ENCODE results near the gene PVRIG.
"Not testable (repeated sequence)": the region's sequence is repeated elsewhere in the genome, so short reads cannot be mapped to it uniquely, and the experiment has no call there.

DNA sequence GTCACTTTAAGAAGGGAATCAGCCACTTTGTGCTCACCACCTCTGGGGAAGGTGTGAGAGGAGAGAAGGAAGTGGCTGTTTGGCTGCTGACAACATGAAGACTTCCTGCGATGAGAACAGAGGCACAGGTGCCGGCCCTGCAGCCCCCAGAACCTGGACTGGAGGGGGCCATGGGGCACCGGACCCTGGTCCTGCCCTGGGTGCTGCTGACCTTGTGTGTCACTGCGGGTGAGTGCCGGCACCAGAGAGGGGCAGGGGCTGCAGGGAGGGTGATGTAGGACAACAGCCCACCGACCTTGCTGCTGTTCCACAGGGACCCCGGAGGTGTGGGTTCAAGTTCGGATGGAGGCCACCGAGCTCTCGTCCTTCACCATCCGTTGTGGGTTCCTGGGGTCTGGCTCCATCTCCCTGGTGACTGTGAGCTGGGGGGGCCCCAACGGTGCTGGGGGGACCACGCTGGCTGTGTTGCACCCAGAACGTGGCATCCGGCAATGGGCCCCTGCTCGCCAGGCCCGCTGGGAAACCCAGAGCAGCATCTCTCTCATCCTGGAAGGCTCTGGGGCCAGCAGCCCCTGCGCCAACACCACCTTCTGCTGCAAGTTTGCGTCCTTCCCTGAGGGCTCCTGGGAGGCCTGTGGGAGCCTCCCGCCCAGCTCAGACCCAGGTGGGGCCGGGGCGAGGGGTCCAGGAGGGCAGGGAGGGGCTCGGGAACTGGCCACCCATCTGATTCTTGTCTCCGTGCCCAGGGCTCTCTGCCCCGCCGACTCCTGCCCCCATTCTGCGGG is at the start of gene PVRIG:
- not testable (repeated sequence) for TF ChIP-seq POLR2A, POLR2AphosphoS5, SPI1, TAF1 (IDR thresholded peaks at IDR 0.05; ENCODE audit: low read depth, low read length)

Data from GM12891 (cell line).